GM23248 (cell line): ENCODE data around the gene GGT6. TPM values are rescaled to one million over a fixed set of nuclear protein-coding genes. Genes with fewer than 3 reads are reported as not detected.

Experiments
- DNase-seq: peaks from one replicate; pipeline ENCODE4 v3.0.0-alpha.2; 2015
- H2AFZ ChIP-seq: fragments of 200-600 bp; sonication (generic); 2 replicates; pipeline ENCODE4 v1.6.1; 2016; ENCODE audit warnings: antibody characterized with exemption
- H3F3A ChIP-seq: fragments of 200-600 bp; sonication (generic); 2 replicates; pipeline ENCODE4 v1.6.1; 2016; ENCODE audit warnings: mild to moderate bottlenecking, antibody characterized with exemption, mixed run types; ENCODE audit not compliant: insufficient read depth
- H3K27ac ChIP-seq: fragments of 200-600 bp; sonication (generic); 2 replicates; pipeline ENCODE4 v1.5.1; 2016; ENCODE audit warnings: mild to moderate bottlenecking
- H3K27me3 ChIP-seq: fragments of 200-600 bp; sonication (generic); replicated peaks from 2 replicates; pipeline ENCODE4 v1.6.1; 2016; ENCODE audit warnings: mild to moderate bottlenecking; ENCODE audit not compliant: insufficient read depth
- H3K36me3 ChIP-seq: fragments of 200-600 bp; sonication (generic); 2 replicates; pipeline ENCODE4 v1.6.1; 2016; ENCODE audit warnings: low read depth, mild to moderate bottlenecking
- H3K4me1 ChIP-seq: fragments of 200-600 bp; sonication (generic); 2 replicates; pipeline ENCODE4 v1.6.1; 2016; ENCODE audit warnings: mild to moderate bottlenecking; ENCODE audit not compliant: insufficient read depth
- H3K4me2 ChIP-seq: fragments of 200-600 bp; sonication (generic); one replicate; pipeline ENCODE4 v1.6.1; 2016; ENCODE audit warnings: mild to moderate bottlenecking; ENCODE audit not compliant: unreplicated experiment
- H3K4me3 ChIP-seq: fragments of 200-600 bp; sonication (generic); 2 replicates; pipeline ENCODE4 v1.5.1; 2016; ENCODE audit warnings: mild to moderate bottlenecking
- H3K79me2 ChIP-seq: fragments of 200-600 bp; sonication (generic); 2 replicates; pipeline ENCODE4 v1.6.1; 2016; ENCODE audit warnings: mild to moderate bottlenecking; ENCODE audit not compliant: insufficient read depth
- H3K9ac ChIP-seq: fragments of 200-600 bp; sonication (generic); 2 replicates; pipeline ENCODE4 v1.6.1; 2016; ENCODE audit warnings: mild to moderate bottlenecking
- H3K9me2 ChIP-seq: fragments of 200-600 bp; sonication (generic); 2 replicates; pipeline ENCODE4 v1.6.1; 2016; ENCODE audit warnings: mixed run types, mild to moderate bottlenecking, moderate library complexity; ENCODE audit not compliant: insufficient read depth
- H3K9me3 ChIP-seq: fragments of 200-600 bp; sonication (generic); one replicate; pipeline ENCODE4 v1.6.1; 2017; ENCODE audit warnings: low read depth
- H4K20me1 ChIP-seq: fragments of 200-600 bp; sonication (generic); 2 replicates; pipeline ENCODE4 v1.6.0; 2016; ENCODE audit not compliant: insufficient read depth
- EZH2 ChIP-seq: fragments of 200-600 bp; sonication (generic); IDR thresholded peaks from 2 replicates; pipeline ENCODE4 v1.6.1; 2018; ENCODE audit warnings: antibody characterized with exemption, mild to moderate bottlenecking; ENCODE audit not compliant: insufficient read depth, poor library complexity, severe bottlenecking
- EZH2phosphoT487 ChIP-seq: fragments of 200-600 bp; sonication (generic); IDR thresholded peaks from 2 replicates; pipeline ENCODE4 v1.6.1; 2018; ENCODE audit warnings: antibody characterized with exemption, moderate library complexity, mild to moderate bottlenecking, low read depth; ENCODE audit not compliant: insufficient read depth
- WGBS, 2 experiments: methylation state at CpG; one replicate each; pipeline ENCODE4 v1.1.6; 2015 to 2017; ENCODE audit warnings: low lambda C conversion rate in 2 of 2, low coverage in 1 of 2; ENCODE audit errors: missing lambda C conversion rate in 2 of 2; 5-methylcytosine and 5-hydroxymethylcytosine counted together
- in situ Hi-C: fragments of 300-500 bp; cut with MboI; formaldehyde crosslinking; loops from 2 replicates; pipeline ENCODE4 v1.15.0; 2020
- polyA plus RNA-seq: library from polyadenylated mRNA; unstranded; fragments of >200 nt; fragmentation: Nextera tagmentation; extraction: Ambion mirVana; gene quantifications from 2 replicates; pipeline ENCODE4 v1.2.1, GENCODE V29; 2016
- total RNA-seq: library from RNA; depleted of rRNA; stranded (reverse); fragments of >200 nt; shearing (Covaris generic); gene quantifications from 2 replicates; pipeline ENCODE4 v1.2.3, GENCODE V29; 2014

Gene GGT6
- total and polyA plus RNA-seq, 2 experiments from 2014 or later: not detected

GRCh38 chr17:4577386-4577993 lies 17.1 kb upstream of the GGT6 start:
- DNase-seq: no peak
- TF ChIP-seq EZH2 (no peak), EZH2phosphoT487 (no peak)
- Histone ChIP-seq H2AFZ (no peak overlapping the region), H3K27me3 (peaks cover 6% of the 10 kb centered on the region; the same call in 1 of the 2 replicates), H3K9ac (no peak overlapping the region), H3K79me2 (no peaks in the 10 kb centered on the region), H3K27ac (no peak overlapping the region), H3K9me3 (no peaks in the 10 kb centered on the region), H3K9me2 (no peaks in the 10 kb centered on the region), H3K4me1 (no peaks in the 10 kb centered on the region), H3K4me3 (no peak overlapping the region), H3K4me2 (no peak overlapping the region), H3K36me3 (no peaks in the 10 kb centered on the region), H4K20me1 (no peaks in the 10 kb centered on the region), H3F3A (no peaks in the 10 kb centered on the region)
- in situ Hi-C loops: no loop called here
- 76 to 83% methylated on average over 8 of the region's 8 CpGs for WGBS, 2 experiments

GRCh38 chr17:4576729-4577322 lies 16.4 kb upstream of the GGT6 start:
- Histone ChIP-seq H3F3A (no peaks in the 10 kb centered on the region), H2AFZ (no peak overlapping the region), H3K4me1 (no peaks in the 10 kb centered on the region), H3K27me3 (0 out of 2 replicates have a peak, but pooled peaks cover 5% of the 10 kb centered on the region), H3K36me3 (no peaks in the 10 kb centered on the region), H3K9me3 (no peaks in the 10 kb centered on the region), H3K9ac (no peak overlapping the region), H3K4me2 (no peak overlapping the region), H3K4me3 (no peak overlapping the region), H3K27ac (no peak overlapping the region), H3K79me2 (no peaks in the 10 kb centered on the region), H4K20me1 (no peaks in the 10 kb centered on the region), H3K9me2 (no peaks in the 10 kb centered on the region)
- TF ChIP-seq EZH2phosphoT487 (no peak), EZH2 (no peak)
- no peak for DNase-seq
- WGBS, 2 experiments: 66 to 68% methylated on average over 10 to 17 of the region's 18 CpGs
- in situ Hi-C loops: no loop called here

- WGBS, 2 experiments: 46 to 57% methylated on average over 6 of the region's 6 CpGs
- no peaks in the 10 kb centered on the region for H4K20me1 ChIP-seq
Measured at GRCh38 chr17:4576161-4576558, 15.8 kb upstream of the GGT6 start.

GRCh38 chr17:4574448-4575045 lies 14.2 kb upstream of the GGT6 start:
- Histone ChIP-seq H3K4me1 (no peaks in the 10 kb centered on the region), H3K4me3 (no peak overlapping the region), H3K9ac (no peak overlapping the region), H3K9me3 (no peaks in the 10 kb centered on the region), H3F3A (no peaks in the 10 kb centered on the region), H3K4me2 (no peak overlapping the region), H3K27ac (no peak overlapping the region), H4K20me1 (no peaks in the 10 kb centered on the region), H3K9me2 (no peaks in the 10 kb centered on the region), H2AFZ (no peak overlapping the region), H3K36me3 (no peaks in the 10 kb centered on the region), H3K79me2 (no peaks in the 10 kb centered on the region), H3K27me3 (0 out of 2 replicates have a peak, but pooled peaks cover 5% of the 10 kb centered on the region)
- in situ Hi-C loops: no loop called here
- no peak for TF ChIP-seq EZH2phosphoT487
- no peak for TF ChIP-seq EZH2
- 78 to 84% methylated on average over 9 of the region's 9 CpGs for WGBS, 2 experiments
- DNase-seq: no peak

More at GRCh38 chr17:4576161-4576558, 15.8 kb upstream of the GGT6 start:
- Histone ChIP-seq H3K9me2 (no peaks in the 10 kb centered on the region), H3K4me2 (no peak overlapping the region), H3K4me3 (no peak overlapping the region), H3K79me2 (no peaks in the 10 kb centered on the region), H3F3A (no peaks in the 10 kb centered on the region), H3K27me3 (0 out of 2 replicates have a peak, but pooled peaks cover 5% of the 10 kb centered on the region), H2AFZ (no peak overlapping the region), H3K36me3 (no peaks in the 10 kb centered on the region), H3K4me1 (no peaks in the 10 kb centered on the region), H3K9me3 (no peaks in the 10 kb centered on the region), H3K27ac (no peak overlapping the region), H3K9ac (no peak overlapping the region)
- in situ Hi-C loops: no loop called here
- TF ChIP-seq EZH2 (no peak), EZH2phosphoT487 (no peak)
- no peak for DNase-seq
